Measurements from ENCODE around the gene KSR1.
"Not testable (repeated sequence)": the region's sequence is repeated elsewhere in the genome, so short reads cannot be mapped to it uniquely, and the experiment has no call there.

The KSR1 gene

GRCh38 chr17:27427166-27427862 lies 28.9 kb upstream of the KSR1 start:
- not testable (repeated sequence) for DNase-seq

GRCh38 chr17:27428781-27429505 lies 27.3 kb upstream of the KSR1 start:
- DNase-seq, result no peak

GRCh38 chr17:27429666-27430382 lies 26.4 kb upstream of the KSR1 start:
- DNase-seq, result no peak

- no peak for DNase-seq
These were observed 25.8 kb upstream of the KSR1 start for GRCh38 chr17:27430383-27430840.

- no peak for DNase-seq
These were observed 25.3 kb upstream of the KSR1 start for GRCh38 chr17:27430882-27431491.

GRCh38 chr17:27433521-27433920 lies 22.7 kb upstream of the KSR1 start:
- DNase-seq, result no peak

- not testable (repeated sequence) for DNase-seq
These were observed 20.7 kb upstream of the KSR1 start for GRCh38 chr17:27435431-27436070.

GRCh38 chr17:27438348-27438998 lies 17.8 kb upstream of the KSR1 start:
- no peak for DNase-seq

- DNase-seq, result no peak
These were observed 16.9 kb upstream of the KSR1 start for GRCh38 chr17:27439342-27439741.

GRCh38 chr17:27442702-27443101 lies 13.5 kb upstream of the KSR1 start:
- DNase-seq, result no peak

GRCh38 chr17:27443491-27443890 lies 12.8 kb upstream of the KSR1 start:
- DNase-seq, result no peak

GRCh38 chr17:27445971-27446370 lies 10.3 kb upstream of the KSR1 start:
- no peak for DNase-seq

- no peak for DNase-seq
These were observed 9.5 kb upstream of the KSR1 start for GRCh38 chr17:27446569-27447301.

GRCh38 chr17:27448534-27448933 lies 7.7 kb upstream of the KSR1 start:
- DNase-seq, result not testable (repeated sequence)

- DNase-seq, result no peak
These were observed 6.7 kb upstream of the KSR1 start for GRCh38 chr17:27449541-27449940.

- DNase-seq, result no peak
These were observed 6.3 kb upstream of the KSR1 start for GRCh38 chr17:27449988-27450387.

GRCh38 chr17:27450416-27450815 lies 5.8 kb upstream of the KSR1 start:
- DNase-seq, result no peak

- no peak for DNase-seq
These were observed 4.3 kb upstream of the KSR1 start for GRCh38 chr17:27451906-27452305.

- no peak for DNase-seq
These were observed 3.4 kb upstream of the KSR1 start for GRCh38 chr17:27452828-27453227.

- DNase-seq, result no peak
These were observed 2.8 kb upstream of the KSR1 start for GRCh38 chr17:27453471-27453870.

GRCh38 chr17:27454089-27454488 lies 2.2 kb upstream of the KSR1 start:
- DNase-seq, result no peak
